ENCODE measurements around the gene FAM13A. TPM values are rescaled to one million over a fixed set of nuclear protein-coding genes. Genes with fewer than 3 reads are reported as not detected.
"Not testable (repeated sequence)": the region's sequence is repeated elsewhere in the genome, so short reads cannot be mapped to it uniquely, and the experiment has no call there.

FAM13A gene
- total RNA-seq, 2 experiments from 2014 or later: 9.6 to 10.2 TPM

- Mint-ChIP-seq H3K27ac (no peak overlapping the region), H3K4me3 (no peak overlapping the region), H3K27me3 (peaks cover 3% of the 10 kb centered on the region), H3K9me3 (no peaks in the 10 kb centered on the region), H3K36me3 (ENCODE audit: low read depth) (no peaks in the 10 kb centered on the region), H3K4me1 (ENCODE audit: low read depth) (no peaks in the 10 kb centered on the region)
- no peak for TF ChIP-seq CTCF (IDR thresholded peaks at IDR 0.05)
- POLR2A ChIA-PET: interaction anchor here (0.6 kb wide), 1 partner anchor 1864 kb away, joined by 4 read pairs; no protein-coding TSS in a partner anchor
- no peaks in the 10 kb centered on the region for H3K36me3 ChIP-seq (ENCODE audit: insufficient read depth, low read length)
- no peaks in the 10 kb centered on the region for H3K27me3 ChIP-seq (ENCODE audit: control insufficient read depth in 1 of 2, insufficient read depth in 2 of 2, low read length in 2 of 2)
- H3K4me1 ChIP-seq (ENCODE audit: insufficient read depth, low read length): no peaks in the 10 kb centered on the region
- DNase-seq (no peak), ATAC-seq (ENCODE audit: poor library complexity) (no peak)
- intact Hi-C loops (cut with DNase I, micrococcal nuclease): no loop called here
- H3K9me3 ChIP-seq (ENCODE audit: control insufficient read depth in 1 of 2, insufficient read depth in 1 of 2, low read length in 2 of 2): no peaks in the 10 kb centered on the region
- CTCF ChIA-PET: no interaction called here
- H3K27ac ChIP-seq (ENCODE audit: low read depth in 1 of 2, low read length in 2 of 2): no peak overlapping the region
- no peak overlapping the region for H3K4me3 ChIP-seq (ENCODE audit: low read length)
These were observed 149.5 kb downstream of the FAM13A start for GRCh38 chr4:88907478-88907877.

DNA sequence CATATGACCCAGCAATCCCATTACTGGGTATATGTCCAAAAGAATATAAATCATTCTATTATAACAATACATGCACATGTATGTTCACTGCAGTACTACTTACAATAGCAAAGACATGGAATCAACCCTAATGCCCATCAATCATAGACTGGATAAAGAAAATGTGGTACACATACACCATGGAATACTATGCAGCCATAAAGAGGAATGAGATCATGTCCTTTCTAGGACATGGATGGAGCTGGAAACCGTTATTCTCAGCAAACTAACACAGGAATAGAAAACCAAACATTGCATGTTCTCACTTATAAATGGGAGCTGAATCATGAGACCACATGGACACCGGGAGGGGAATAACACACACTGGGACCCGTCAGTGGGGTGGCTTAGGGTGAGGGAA lies 152.7 kb downstream of the FAM13A start:
- H3K36me3 Mint-ChIP-seq (ENCODE audit: low read depth); H3K27me3 Mint-ChIP-seq; intact Hi-C loops (cut with DNase I, micrococcal nuclease); CTCF ChIA-PET; H3K27ac Mint-ChIP-seq; H3K27me3 ChIP-seq (ENCODE audit: control insufficient read depth in 1 of 2, insufficient read depth in 2 of 2, low read length in 2 of 2); POLR2A ChIA-PET; ATAC-seq (ENCODE audit: poor library complexity); DNase-seq; H3K9me3 Mint-ChIP-seq; H3K4me3 ChIP-seq (ENCODE audit: low read length); H3K4me3 Mint-ChIP-seq; H3K9me3 ChIP-seq (ENCODE audit: control insufficient read depth in 1 of 2, insufficient read depth in 1 of 2, low read length in 2 of 2); H3K36me3 ChIP-seq (ENCODE audit: insufficient read depth, low read length); H3K4me1 Mint-ChIP-seq (ENCODE audit: low read depth); H3K4me1 ChIP-seq (ENCODE audit: insufficient read depth, low read length); H3K27ac ChIP-seq (ENCODE audit: low read depth in 1 of 2, low read length in 2 of 2): not testable (repeated sequence)

DNA sequence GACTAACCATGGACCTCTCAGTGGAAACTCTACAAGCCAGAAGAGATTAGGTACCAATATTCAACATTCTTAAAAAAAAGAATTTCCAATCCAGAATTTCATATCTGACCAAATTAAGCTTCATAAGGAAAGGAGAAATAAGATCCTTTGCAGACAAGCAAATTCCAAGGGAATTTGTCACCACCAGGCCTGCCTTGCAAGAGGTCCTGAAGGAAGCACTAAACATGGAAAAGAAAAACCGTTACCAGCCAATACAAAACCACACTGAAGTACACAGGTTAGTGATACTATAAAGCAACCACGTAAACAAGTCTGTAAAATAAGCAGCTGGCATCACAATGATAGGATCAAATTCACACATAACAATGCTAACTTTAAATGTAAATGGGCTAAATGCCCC lies 156.6 kb downstream of the FAM13A start:
- no peak for ATAC-seq (ENCODE audit: poor library complexity)
- peaks cover 8% of the 10 kb centered on the region for H3K9me3 Mint-ChIP-seq
- Histone ChIP-seq H3K27me3 (ENCODE audit: control insufficient read depth in 1 of 2, insufficient read depth in 2 of 2, low read length in 2 of 2) (no peaks in the 10 kb centered on the region), H3K4me3 (ENCODE audit: low read length) (no peak overlapping the region), H3K9me3 (ENCODE audit: control insufficient read depth in 1 of 2, insufficient read depth in 1 of 2, low read length in 2 of 2) (no peaks in the 10 kb centered on the region), H3K4me1 (ENCODE audit: insufficient read depth, low read length) (no peaks in the 10 kb centered on the region), H3K36me3 (ENCODE audit: insufficient read depth, low read length) (no peaks in the 10 kb centered on the region), H3K27ac (ENCODE audit: low read depth in 1 of 2, low read length in 2 of 2) (no peak overlapping the region)
- intact Hi-C loops (cut with DNase I, micrococcal nuclease): no loop called here
- no peaks in the 10 kb centered on the region for H3K27me3 Mint-ChIP-seq
- ChIA-PET POLR2A (no interaction called here), CTCF (interaction anchor here (1.2 to 1.7 kb wide), 2 partner anchors 10 to 68 kb away, joined by 3 to 4 read pairs; no protein-coding TSS in a partner anchor)
- no peaks in the 10 kb centered on the region for H3K4me1 Mint-ChIP-seq (ENCODE audit: low read depth)
- H3K36me3 Mint-ChIP-seq (ENCODE audit: low read depth): no peaks in the 10 kb centered on the region
- no peak overlapping the region for H3K4me3 Mint-ChIP-seq
- no peak overlapping the region for H3K27ac Mint-ChIP-seq
- no peak for TF ChIP-seq CTCF (IDR thresholded peaks at IDR 0.05)
- no peak for DNase-seq

GRCh38 chr4:88897752-88898151 lies 159.2 kb downstream of the FAM13A start:
- Mint-ChIP-seq H3K9me3 (peaks cover 8% of the 10 kb centered on the region), H3K4me3 (no peak overlapping the region), H3K27me3 (no peaks in the 10 kb centered on the region), H3K4me1 (ENCODE audit: low read depth) (no peaks in the 10 kb centered on the region), H3K27ac (no peak overlapping the region), H3K36me3 (ENCODE audit: low read depth) (no peaks in the 10 kb centered on the region)
- CTCF ChIA-PET: no interaction called here
- TF ChIP-seq CTCF (IDR thresholded peaks at IDR 0.05): no peak
- Histone ChIP-seq H3K36me3 (ENCODE audit: insufficient read depth, low read length) (no peaks in the 10 kb centered on the region), H3K4me3 (ENCODE audit: low read length) (no peak overlapping the region), H3K27ac (ENCODE audit: low read depth in 1 of 2, low read length in 2 of 2) (no peak overlapping the region), H3K4me1 (ENCODE audit: insufficient read depth, low read length) (no peaks in the 10 kb centered on the region), H3K27me3 (ENCODE audit: control insufficient read depth in 1 of 2, insufficient read depth in 2 of 2, low read length in 2 of 2) (no peaks in the 10 kb centered on the region), H3K9me3 (ENCODE audit: control insufficient read depth in 1 of 2, insufficient read depth in 1 of 2, low read length in 2 of 2) (no peaks in the 10 kb centered on the region)
- intact Hi-C loops (cut with DNase I, micrococcal nuclease): no loop called here
- no peak for ATAC-seq (ENCODE audit: poor library complexity)
- POLR2A ChIA-PET: no interaction called here
- no peak for DNase-seq
